HAP-1 (cell line): ENCODE data around the gene BTF3.

ENCODE experiments used
- DNase-seq, 2 experiments: peaks; one replicate each; pipeline ENCODE4 v3.0.0-alpha.2; 2016 to 2020; ENCODE audit warnings: low spot score in 2 of 2
- H3K27me3 ChIP-seq: fragments of 250-450 bp; sonication (Bioruptor Pico); 2 replicates; pipeline ENCODE4 v1.5.1; 2020; ENCODE audit warnings: low read depth, mild to moderate bottlenecking, moderate library complexity
- H3K36me3 ChIP-seq: fragments of 250-450 bp; sonication (Bioruptor Pico); replicated peaks from 2 replicates; pipeline ENCODE4 v1.5.1; 2020; ENCODE audit warnings: mild to moderate bottlenecking
- H3K4me1 ChIP-seq: fragments of 250-450 bp; sonication (Bioruptor Pico); 2 replicates; pipeline ENCODE4 v1.5.1; 2020; ENCODE audit warnings: mild to moderate bottlenecking
- H3K4me3 ChIP-seq: fragments of 250-450 bp; sonication (Bioruptor Pico); 2 replicates; pipeline ENCODE4 v1.5.1; 2020; ENCODE audit warnings: mild to moderate bottlenecking, moderate library complexity
- H3K9me3 ChIP-seq: fragments of 250-450 bp; sonication (Bioruptor Pico); 2 replicates; pipeline ENCODE4 v1.5.1; 2020; ENCODE audit warnings: mild to moderate bottlenecking, moderate library complexity
- in situ Hi-C: fragments of 300-500 bp; cut with MboI; formaldehyde crosslinking; loops from 3 replicates; pipeline ENCODE4 v1.14.3; 2020; ENCODE audit warnings: low sequenced_read_pairs, inconsistent platforms, mixed read lengths

BTF3 gene

GRCh38 chr5:73519531-73520283, 21.5 kb downstream of the BTF3 start:
- peak; percentile 70 to 81 for DNase-seq
- H3K27me3 ChIP-seq: no peaks in the 10 kb centered on the region
- in situ Hi-C loops: no loop called here
- no peak overlapping the region for H3K4me3 ChIP-seq
- no peaks in the 10 kb centered on the region for H3K36me3 ChIP-seq
- H3K4me1 ChIP-seq: peaks cover 5% of the 10 kb centered on the region
- no peaks in the 10 kb centered on the region for H3K9me3 ChIP-seq

DNA sequence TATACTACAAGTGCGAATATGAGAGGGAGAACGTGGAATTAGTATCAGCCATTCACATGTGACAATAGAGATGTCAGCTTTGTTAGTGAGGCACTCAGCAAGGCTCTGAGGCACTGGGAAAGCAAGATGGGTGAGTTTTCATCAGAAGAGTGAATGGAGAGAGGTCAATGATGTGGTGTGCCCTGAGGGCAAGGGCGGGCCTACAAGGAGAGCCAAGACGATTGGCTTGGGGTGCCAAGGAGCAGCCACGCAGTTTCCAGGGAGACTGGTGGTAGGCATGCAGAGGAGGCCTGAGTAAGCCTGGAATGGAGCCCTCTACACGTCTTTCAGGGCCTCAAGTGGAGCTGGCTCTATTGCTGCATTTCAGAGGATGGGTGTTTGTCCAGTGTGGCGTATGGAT, 24.7 kb downstream of the BTF3 start:
- Histone ChIP-seq H3K27me3 (no peaks in the 10 kb centered on the region), H3K9me3 (no peaks in the 10 kb centered on the region), H3K36me3 (no peaks in the 10 kb centered on the region), H3K4me3 (no peak overlapping the region), H3K4me1 (no peaks in the 10 kb centered on the region; the same call in none of the 2 replicates)
- in situ Hi-C loops: no loop called here
- peak in 1 of 2 experiments; percentile 19 for DNase-seq

GRCh38 chr5:73523861-73524260, 25.6 kb downstream of the BTF3 start:
- Histone ChIP-seq H3K36me3 (no peaks in the 10 kb centered on the region), H3K27me3 (no peaks in the 10 kb centered on the region), H3K4me3 (no peak overlapping the region), H3K4me1 (no peaks in the 10 kb centered on the region; the same call in none of the 2 replicates), H3K9me3 (no peaks in the 10 kb centered on the region)
- DNase-seq: no peak
- in situ Hi-C loops: no loop called here

DNA sequence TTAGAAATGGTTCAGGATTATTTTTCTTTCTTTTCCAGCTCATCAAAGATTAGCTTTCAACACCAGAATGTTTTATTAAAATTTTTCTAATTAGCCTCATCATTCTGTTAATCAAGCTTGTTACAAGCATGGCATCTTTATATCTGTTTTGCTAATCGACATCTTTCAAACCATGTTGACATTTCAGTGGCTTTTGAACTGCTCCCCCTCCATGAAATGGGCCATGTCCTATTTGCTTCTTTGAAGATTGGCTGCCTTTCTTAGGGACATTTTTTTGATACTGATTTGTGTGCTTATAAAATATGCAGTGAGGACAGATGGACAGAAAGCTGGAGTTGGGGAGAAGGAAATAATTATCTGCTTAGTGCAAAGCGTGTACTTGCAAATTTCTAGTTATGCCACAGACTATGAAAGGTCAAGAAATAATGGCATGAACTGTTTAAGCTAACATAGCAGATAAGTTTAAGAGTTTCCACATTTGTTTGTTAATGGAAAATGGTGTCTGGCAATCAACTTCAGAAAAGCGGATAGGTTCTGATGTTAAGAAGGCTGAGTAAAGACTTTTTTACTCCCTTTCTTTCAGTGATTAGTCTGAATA, 27.5 kb downstream of the BTF3 start:
- DNase-seq: no peak
- in situ Hi-C loops: no loop called here
- no peak overlapping the region for H3K4me3 ChIP-seq
- no peaks in the 10 kb centered on the region for H3K9me3 ChIP-seq
- H3K36me3 ChIP-seq: no peaks in the 10 kb centered on the region
- H3K4me1 ChIP-seq: no peaks in the 10 kb centered on the region
- no peaks in the 10 kb centered on the region for H3K27me3 ChIP-seq

DNA sequence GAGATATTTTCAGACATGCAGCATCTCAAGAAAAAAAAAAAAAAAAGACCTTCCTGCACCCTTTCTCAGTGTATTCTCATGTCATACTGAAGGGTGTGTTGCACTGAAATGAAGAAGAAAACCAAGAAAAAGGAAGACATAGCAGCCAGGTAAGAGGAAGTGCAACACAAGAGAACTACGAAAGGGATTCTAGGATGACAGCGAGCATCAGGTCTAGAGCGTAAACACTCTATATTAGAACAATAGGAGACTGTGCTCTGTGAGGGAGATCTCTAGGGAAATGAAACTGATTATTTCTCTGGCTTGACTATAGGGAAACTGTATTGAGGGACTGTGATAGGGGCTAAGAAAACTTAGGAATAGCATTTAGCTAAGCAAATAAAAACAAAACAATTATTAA, 30.0 kb downstream of the BTF3 start:
- no peak for DNase-seq
- H3K4me1 ChIP-seq: no peaks in the 10 kb centered on the region
- no peaks in the 10 kb centered on the region for H3K9me3 ChIP-seq
- no peaks in the 10 kb centered on the region for H3K36me3 ChIP-seq
- no peak overlapping the region for H3K4me3 ChIP-seq
- in situ Hi-C loops: no loop called here
- no peaks in the 10 kb centered on the region for H3K27me3 ChIP-seq

DNA sequence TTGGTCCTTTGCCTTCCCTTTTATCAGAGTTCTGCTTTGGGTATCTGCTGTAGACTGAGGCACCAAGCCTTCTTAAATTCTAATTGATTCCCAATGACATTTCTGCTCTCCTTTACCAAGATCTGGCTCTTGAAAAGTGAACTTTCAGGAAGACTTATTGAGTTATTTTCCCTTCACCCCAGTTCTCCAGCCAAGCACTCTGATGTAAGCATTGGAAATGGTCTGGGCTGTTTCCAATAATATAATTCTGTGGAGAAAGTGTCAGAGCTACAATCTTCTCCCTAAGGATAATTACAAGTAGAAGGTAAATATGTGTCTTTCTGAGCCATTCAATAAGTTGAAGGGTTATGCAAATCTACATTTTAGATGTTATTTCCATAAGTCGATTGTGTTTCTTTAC, 30.8 kb downstream of the BTF3 start:
- in situ Hi-C loops: no loop called here
- Histone ChIP-seq H3K27me3 (no peaks in the 10 kb centered on the region), H3K4me3 (no peak overlapping the region), H3K9me3 (no peaks in the 10 kb centered on the region), H3K36me3 (no peaks in the 10 kb centered on the region), H3K4me1 (no peaks in the 10 kb centered on the region)
- DNase-seq: no peak

DNA sequence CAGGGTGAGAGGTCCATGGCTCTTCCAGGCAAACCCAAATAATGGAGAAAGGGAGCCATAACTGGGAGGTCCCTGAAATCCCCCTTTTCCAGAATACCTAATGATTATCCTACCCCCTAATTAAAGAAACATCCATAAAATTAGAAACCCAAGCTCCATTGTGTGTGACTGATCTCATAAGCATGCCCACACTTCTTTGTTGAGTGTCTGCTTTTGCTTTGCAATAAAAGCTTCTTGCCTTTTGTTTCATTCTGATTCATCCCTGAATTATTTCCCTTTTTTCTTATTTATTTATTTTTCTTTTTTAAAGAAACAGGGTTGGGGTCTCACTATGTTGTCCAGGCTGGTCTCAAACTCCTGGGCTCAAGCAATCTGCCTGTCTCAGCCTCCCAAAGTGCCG, 33.1 kb downstream of the BTF3 start:
- no peak overlapping the region for H3K4me3 ChIP-seq
- no peaks in the 10 kb centered on the region for H3K27me3 ChIP-seq
- no peaks in the 10 kb centered on the region for H3K9me3 ChIP-seq
- in situ Hi-C loops: no loop called here
- no peak for DNase-seq
- no peaks in the 10 kb centered on the region for H3K4me1 ChIP-seq
- no peaks in the 10 kb centered on the region for H3K36me3 ChIP-seq

DNA sequence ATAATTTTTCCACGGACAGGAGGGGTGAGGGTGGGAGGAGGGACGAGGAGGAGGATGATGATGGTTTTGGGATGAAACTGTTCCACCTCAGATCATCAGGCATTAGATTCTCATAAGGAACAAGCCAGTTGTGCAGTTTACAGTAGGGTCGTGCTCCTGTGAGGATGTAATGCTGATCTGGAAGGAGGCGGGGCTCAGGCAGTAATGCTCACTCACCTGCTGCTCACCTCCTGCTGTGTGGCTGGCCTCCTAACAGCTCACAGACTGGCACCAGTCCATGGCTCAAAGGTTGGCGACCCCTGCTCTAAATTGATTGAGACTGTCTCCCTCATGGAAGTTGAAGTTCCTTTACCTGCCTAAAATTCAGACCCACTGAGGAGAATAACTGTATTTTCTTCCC, 34.0 kb downstream of the BTF3 start:
- Histone ChIP-seq H3K4me3 (no peak overlapping the region), H3K36me3 (no peaks in the 10 kb centered on the region), H3K27me3 (no peaks in the 10 kb centered on the region), H3K4me1 (no peaks in the 10 kb centered on the region), H3K9me3 (no peaks in the 10 kb centered on the region)
- no peak for DNase-seq
- in situ Hi-C loops: no loop called here

DNA sequence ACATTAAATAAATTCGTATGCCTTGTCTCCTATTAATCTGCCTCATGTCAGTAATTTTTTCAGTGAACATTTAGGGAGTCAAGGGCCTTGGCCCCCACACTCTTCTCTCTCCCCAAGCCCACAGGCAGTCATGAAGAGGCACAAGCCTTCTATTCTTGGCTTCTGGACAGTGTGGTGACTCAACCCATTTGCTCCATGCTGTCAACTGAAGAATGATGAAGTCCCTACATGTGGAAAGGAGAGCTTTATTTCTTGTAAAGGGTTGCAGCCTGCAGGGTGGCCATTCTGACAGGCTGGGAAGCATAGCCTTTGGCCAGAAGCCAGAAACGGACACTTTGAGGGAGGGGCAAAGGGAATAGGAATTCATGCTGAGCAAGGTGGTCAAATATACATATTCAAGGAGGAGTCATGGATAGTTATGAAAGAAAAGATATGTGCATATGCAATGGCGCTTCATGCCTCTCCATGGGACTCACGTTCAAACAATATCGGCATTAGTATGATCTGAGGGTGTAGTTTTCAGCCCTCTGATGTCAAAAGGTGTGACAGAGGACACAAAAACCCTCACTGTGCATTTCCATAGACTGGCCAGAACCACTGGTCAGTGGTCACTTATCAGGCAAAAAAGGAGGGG, 35.9 kb downstream of the BTF3 start:
- Histone ChIP-seq H3K36me3 (no peaks in the 10 kb centered on the region), H3K9me3 (no peaks in the 10 kb centered on the region), H3K27me3 (no peaks in the 10 kb centered on the region), H3K4me1 (no peaks in the 10 kb centered on the region), H3K4me3 (no peak overlapping the region)
- DNase-seq: no peak
- in situ Hi-C loops: no loop called here

- Histone ChIP-seq H3K27me3 (no peaks in the 10 kb centered on the region), H3K36me3 (no peaks in the 10 kb centered on the region), H3K9me3 (no peaks in the 10 kb centered on the region), H3K4me1 (no peaks in the 10 kb centered on the region), H3K4me3 (no peak overlapping the region)
- DNase-seq: no peak
- in situ Hi-C loops: no loop called here
Observed at GRCh38 chr5:73534971-73535370, 36.7 kb downstream of the BTF3 start.

DNA sequence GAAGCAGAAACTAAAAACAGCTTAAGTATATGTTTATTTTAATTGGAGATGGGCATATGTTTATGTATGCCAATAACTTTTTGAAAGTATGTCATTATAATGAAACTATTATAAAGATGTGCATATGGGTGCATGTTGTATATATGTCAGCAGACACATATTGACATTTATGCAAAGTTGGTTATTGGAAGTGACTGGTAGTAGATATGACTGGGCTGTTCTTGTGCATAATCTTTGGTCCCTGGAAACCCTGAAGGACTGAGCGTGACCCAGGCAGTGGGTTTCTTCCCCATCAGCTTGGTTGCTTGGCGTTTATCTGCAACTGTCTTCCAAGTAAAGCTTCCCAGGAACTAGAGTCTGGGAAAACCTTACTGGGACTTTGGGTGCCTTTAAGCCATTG, 41.5 kb downstream of the BTF3 start:
- in situ Hi-C loops: no loop called here
- Histone ChIP-seq H3K9me3 (no peaks in the 10 kb centered on the region), H3K36me3 (no peaks in the 10 kb centered on the region), H3K27me3 (no peaks in the 10 kb centered on the region), H3K4me1 (peaks cover 19% of the 10 kb centered on the region), H3K4me3 (no peak overlapping the region)
- no peak for DNase-seq

- peaks cover 21% of the 10 kb centered on the region for H3K4me1 ChIP-seq
- DNase-seq: no peak
- no peaks in the 10 kb centered on the region for H3K36me3 ChIP-seq
- in situ Hi-C loops: no loop called here
- no peaks in the 10 kb centered on the region for H3K27me3 ChIP-seq
- no peak overlapping the region for H3K4me3 ChIP-seq
- no peaks in the 10 kb centered on the region for H3K9me3 ChIP-seq
Observed at GRCh38 chr5:73540192-73540591, 42.0 kb downstream of the BTF3 start.

DNA sequence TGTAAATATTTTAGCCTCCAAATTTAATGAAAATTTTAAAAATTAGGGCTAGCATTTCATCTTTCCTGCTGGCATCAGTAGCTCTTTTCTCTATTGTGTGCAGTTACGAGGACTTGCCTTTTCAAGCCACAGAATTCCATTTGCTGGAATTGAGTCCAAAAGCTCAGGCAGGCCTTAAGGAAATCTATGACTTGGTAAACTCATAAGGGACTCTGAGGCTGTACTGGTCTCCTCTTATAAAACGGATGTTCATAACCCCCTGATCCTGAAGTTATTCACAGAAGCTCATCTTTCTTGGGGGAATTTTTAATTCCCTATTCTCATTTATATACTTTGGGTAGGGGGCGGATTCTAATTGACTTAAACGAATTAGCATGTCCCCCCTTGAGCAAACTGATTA, 43.8 kb downstream of the BTF3 start:
- in situ Hi-C loops: no loop called here
- no peaks in the 10 kb centered on the region for H3K9me3 ChIP-seq
- DNase-seq: peak in 1 of 2 experiments; percentile 20

More for the DNA sequence above, 43.8 kb downstream of the BTF3 start:
- no peaks in the 10 kb centered on the region for H3K36me3 ChIP-seq
- H3K27me3 ChIP-seq: no peaks in the 10 kb centered on the region
- no peak overlapping the region for H3K4me3 ChIP-seq
- peaks cover 21% of the 10 kb centered on the region for H3K4me1 ChIP-seq
